HG03460 (cell line): ENCODE measurements around the gene FTCDNL1.

Experiments used
- ATAC-seq: cut with Tn5 transposase; IDR thresholded peaks from one replicate; pipeline ENCODE4 v1.9.1; 2021; ENCODE audit not compliant: unreplicated experiment

Gene FTCDNL1

GRCh38 chr2:199792381-199792780, 58.6 kb downstream of the FTCDNL1 start:
- no peak for ATAC-seq

DNA sequence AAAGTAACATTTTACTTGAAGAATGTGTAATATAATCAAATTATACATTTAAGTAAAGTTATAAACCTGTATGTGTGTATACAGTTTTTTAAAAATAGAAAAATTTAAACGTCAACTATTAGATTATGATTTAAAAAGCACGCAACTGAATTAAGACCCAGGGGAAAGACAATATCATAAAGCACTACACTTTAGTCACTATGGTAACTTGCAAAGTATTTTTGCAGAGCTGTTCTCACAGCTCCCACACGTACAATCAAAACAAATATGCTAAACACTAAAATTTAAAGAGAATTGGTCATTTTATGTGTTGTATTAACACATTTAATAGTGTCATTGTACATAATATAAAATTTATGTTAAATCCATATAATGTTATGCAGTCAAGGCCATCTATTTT, 59.7 kb downstream of the FTCDNL1 start:
- no peak for ATAC-seq

DNA sequence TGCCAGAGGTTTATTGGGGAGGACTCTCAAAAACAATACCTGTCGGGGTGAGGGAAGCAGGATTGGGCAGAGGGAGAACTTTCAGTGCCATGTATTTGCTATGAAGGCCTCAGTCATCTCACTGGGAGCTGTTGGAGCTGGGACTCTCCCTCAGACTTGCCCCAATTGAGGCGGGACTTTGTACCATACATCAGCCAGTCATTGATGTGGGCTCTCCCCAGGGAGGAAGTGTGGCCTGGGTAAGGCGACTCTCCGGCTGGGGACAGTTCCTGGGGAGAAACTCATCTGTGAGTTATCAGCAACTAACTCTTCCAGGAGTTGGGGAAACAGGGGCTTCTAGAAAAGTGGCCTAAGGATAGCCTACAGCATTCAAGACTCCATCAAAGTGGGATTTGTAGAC, 66.5 kb downstream of the FTCDNL1 start:
- no peak for ATAC-seq

DNA sequence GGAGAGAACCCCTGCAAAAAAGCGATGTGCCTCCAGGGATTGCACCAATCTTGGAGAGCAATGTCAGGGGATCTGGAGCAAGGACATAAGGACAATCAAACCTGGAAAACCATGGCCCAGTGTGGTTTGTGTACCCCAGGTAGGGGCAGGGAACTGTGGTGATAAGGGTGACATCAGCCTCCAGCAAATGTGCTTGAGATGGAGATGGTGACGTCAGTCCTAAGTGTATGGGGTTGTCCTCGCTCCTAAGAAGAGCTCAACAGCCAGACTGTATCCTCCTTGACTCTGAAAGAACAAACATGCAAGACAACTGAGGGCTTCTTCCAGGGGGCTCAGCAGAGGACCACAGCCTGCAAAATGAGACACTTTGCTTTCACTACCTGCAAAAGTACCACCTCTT, 71.4 kb downstream of the FTCDNL1 start:
- ATAC-seq, result no peak

DNA sequence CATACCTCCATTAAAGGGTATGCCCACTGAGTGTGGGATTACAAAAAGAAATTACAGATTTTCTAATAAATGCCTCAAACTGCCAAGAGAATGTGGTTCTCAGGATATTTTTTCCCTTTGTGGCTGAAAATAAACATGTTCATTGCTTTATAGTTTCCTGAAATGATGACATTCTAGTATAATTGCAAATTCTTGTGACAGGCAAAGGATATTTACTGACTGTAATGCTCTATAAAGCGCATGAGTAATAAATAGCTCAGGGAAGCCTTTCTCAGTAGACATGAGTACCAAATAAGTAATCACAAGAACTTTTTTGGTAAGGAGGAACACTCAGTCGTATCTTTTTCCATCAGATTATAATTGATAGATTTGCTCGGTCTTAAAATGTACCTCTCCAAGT, 72.3 kb downstream of the FTCDNL1 start:
- ATAC-seq, result no peak

DNA sequence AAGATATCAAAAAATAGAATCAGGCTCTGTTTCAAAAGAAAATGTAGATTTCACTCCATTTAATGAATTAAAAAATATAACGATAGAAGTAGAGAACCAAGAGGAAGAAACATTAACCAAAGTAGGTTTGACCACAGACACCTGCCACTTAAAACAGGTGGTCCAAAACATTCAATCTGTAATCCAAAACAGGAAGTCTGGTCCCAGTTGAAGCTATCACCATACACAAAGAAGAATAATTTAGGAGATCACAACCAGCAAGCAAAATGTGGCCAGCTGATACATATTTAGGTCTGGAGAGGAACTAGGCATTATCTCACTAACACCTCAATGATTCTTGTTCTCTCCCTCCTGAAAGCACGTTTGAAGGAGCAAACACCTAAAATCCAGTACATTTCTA, 73.1 kb downstream of the FTCDNL1 start:
- no peak for ATAC-seq

GRCh38 chr2:199777315-199777714, 73.7 kb downstream of the FTCDNL1 start:
- no peak for ATAC-seq

DNA sequence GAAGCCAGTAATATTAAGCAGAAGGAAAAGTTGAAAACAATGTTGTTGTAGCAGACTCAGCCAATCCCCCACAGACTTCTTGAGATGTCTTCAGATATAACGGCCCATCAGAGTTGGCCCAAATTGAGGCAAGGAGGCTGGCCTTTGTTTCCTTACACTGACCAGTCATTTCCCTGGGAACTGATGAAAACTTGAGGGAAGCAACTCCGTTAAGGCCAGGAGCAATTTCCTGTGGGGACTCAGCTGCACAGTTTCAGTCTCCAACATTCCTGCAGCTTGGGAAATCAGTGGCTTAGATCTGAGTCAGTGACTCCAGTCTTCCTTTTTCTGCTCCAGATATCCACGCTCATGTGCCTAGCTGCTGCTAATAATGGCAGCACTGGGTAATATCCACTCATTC, 75.7 kb downstream of the FTCDNL1 start:
- ATAC-seq, result no peak

DNA sequence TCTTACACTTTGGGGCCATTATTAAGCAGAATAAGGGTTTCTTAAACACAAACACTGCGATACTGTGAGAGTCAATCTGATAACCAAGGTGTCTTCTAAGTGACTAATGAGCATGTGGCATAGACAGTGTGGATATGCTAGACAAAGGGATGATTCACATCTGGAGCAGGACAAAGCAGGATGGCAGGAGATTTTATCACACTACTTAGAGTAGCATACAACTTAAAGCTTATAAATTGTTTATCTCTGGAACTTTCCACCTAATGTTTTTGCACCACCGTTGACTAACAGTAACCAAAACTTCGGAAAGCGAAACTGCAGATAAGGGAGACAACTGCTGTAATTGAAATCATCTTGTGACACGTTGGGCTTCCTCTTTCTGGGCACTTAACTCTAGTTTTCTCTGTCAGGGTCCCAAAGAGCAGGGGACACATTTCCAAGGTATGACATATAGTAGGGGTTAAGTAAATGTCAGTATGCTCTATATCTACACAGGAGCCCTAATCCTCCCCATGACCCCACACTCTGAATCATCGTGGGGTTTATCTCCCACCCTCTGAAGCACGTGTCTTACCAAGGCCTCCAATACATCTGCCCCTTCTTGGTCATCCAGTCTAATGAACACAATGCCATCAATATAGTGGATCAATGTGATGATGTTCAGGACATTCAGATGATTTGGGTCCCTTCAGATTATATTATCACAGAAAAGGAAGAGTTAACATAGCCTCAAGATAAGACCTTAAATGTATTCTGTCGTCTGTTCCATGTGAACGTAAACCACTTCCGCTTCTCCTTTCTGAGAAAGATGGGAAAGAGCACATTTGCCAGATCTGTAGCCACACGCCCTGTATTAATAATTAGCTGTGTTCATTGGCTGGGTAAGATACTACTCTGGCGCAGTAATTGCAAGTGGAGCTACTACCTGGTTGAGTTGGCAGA, 78.7 kb downstream of the FTCDNL1 start:
- no peak for ATAC-seq

DNA sequence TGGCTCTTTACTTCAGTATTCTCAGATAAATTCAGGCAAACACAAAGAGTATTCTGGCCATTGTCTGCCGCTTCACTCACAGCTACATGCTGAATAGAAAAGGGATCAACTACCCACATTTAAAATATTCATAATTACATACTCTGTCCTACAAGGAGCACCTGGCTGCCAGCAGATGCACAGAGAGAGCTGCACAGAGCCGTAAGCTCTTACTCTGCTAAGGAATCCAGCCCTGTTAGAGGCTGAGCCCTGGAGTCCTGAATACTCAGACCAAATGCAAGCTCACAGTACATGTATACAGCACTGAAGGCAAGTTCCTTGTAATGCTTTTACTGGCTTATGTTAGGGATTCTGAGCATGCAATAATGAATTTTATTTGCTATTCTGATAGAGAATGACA, 80.3 kb downstream of the FTCDNL1 start:
- ATAC-seq, result no peak

- ATAC-seq, result no peak
Measured at GRCh38 chr2:199765646-199766045, 85.3 kb downstream of the FTCDNL1 start.

- no peak for ATAC-seq
Measured at GRCh38 chr2:199764273-199764800, 86.7 kb downstream of the FTCDNL1 start.

DNA sequence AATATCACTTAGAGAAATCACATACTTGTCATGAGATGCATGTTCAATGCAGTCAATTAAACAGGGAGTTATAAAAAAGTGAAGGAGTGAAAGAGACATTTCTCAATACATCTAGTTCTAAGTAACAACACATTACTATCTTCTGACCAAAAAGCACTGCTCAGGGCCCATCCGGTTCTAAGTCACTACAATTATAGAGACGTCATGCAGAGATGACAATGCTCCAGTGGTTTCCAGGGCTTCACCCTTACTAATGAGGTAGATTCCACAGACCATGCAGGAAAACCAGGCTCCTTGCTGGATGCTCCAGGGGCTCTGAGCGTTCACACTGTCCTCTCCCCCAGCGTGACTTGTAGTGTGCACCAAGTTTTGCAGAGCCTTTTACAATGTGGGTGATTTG, 88.0 kb downstream of the FTCDNL1 start:
- no peak for ATAC-seq

- no peak for ATAC-seq
Measured at GRCh38 chr2:199760574-199760973, 90.4 kb downstream of the FTCDNL1 start.

GRCh38 chr2:199757233-199757870, 93.6 kb downstream of the FTCDNL1 start:
- ATAC-seq, result no peak

GRCh38 chr2:199756743-199757142, 94.2 kb downstream of the FTCDNL1 start:
- no peak for ATAC-seq

- ATAC-seq, result no peak
Measured at GRCh38 chr2:199756211-199756610, 94.8 kb downstream of the FTCDNL1 start.

- ATAC-seq, result no peak
Measured at GRCh38 chr2:199754766-199755165, 96.2 kb downstream of the FTCDNL1 start.

DNA sequence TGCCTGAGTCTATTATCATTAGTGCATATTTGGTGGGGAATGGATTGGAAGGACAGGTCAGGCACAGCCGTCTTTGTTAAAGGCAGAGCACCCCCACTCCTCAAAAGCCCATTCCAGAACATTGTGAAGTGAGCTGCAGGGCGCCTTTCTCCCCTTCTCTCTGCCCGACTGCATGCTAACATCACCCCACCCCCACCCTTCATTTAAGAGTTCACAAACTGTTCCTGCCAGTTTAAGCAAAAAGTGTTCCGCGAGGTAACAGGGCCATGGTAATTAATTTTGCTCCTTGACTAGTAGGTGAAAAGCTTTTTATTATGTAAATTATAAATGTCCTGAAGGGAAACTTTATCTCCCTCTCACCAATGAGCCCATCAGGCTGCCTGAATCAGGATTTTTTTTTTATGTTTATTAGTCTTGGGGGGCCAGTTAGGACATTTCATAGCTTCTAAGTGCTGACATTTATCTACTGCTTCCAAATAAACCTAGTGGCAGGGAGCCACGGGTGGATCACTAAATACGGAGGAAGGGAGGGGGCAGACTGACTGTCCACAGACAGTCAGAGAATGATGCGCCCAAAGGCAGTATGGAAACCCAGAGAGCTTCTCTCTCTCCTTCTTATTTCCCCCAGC, 99.4 kb downstream of the FTCDNL1 start:
- no peak for ATAC-seq

- ATAC-seq, result no peak
Measured at GRCh38 chr2:199749571-199749970, 101.4 kb downstream of the FTCDNL1 start.

DNA sequence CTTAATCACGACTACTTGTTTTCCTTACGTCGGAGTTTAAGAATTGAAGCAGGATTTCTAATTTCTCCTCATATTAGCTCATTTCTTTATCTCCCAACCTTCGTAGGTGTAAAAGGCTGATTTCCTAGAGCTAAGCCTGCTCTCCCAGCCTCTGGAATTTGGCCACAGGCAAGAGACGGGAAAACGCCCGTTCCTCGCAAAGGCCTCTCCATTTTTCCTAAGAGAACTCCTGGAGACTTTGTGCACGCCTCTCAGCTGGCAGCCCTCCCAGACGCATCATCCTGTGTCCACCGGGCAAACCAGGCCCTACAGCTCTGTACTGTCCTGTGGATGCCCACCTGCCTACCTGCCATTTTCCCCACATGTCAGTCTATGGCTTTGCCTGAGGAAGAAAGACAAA, 106.3 kb downstream of the FTCDNL1 start:
- no peak for ATAC-seq

DNA sequence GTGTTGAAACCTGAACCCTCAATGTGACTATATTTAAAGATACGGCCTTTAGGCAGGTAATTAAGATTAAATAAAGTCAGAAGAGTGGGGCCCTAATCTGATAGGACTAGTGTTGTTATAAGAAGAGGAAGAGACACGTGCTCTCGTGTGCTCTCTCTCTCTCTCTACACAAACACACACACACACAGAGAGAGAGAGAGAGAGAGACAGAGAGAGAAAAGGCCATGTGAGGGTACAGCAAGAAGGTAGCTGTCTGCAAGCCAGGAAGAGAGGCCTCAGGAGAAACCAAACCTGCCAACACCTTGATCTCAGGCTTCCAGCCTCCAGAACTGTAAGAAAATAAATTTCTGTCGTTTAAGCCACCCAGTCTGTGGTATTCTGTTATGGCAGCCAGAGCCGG, 106.7 kb downstream of the FTCDNL1 start:
- ATAC-seq, result no peak
